Heart right ventricle (tissue), 16 donors: ENCODE measurements around the gene DCAF10. TPM values are rescaled to one million over a fixed set of nuclear protein-coding genes. Genes with fewer than 3 reads are reported as not detected.

Source experiments
- ATAC-seq, 8 donors: fragments of 200-7000 bp; cut with Tn5 transposase; one replicate each; pipeline ENCODE4 v1.9.1; 2020; ENCODE audit warnings: mild to moderate bottlenecking in 8 of 8, moderate library complexity in 8 of 8, moderate number of reproducible peaks in 1 of 8
- DNase-seq, 2 donors: peaks; one replicate each; pipeline ENCODE4 v3.0.0-alpha.2; 2020
- H3K27ac ChIP-seq, 10 donors: fragments of 200-600 bp; sonication (generic) in 2 of 10; one replicate each; pipeline versions ENCODE4 v1.5.0 to v1.8.0; 2020 to 2022; ENCODE audit warnings: mild to moderate bottlenecking in 3 of 10
- H3K27me3 ChIP-seq, 7 donors: fragments of 200-600 bp; one replicate each; pipeline ENCODE4 v1.8.0; 2021 to 2022; ENCODE audit warnings: mild to moderate bottlenecking in 2 of 7
- H3K36me3 ChIP-seq, 9 donors: fragments of 200-600 bp; sonication (generic) in 1 of 9; one replicate each; pipeline versions ENCODE4 v1.5.0 to v1.8.0; 2020 to 2022; ENCODE audit warnings: mild to moderate bottlenecking in 2 of 9
- H3K4me1 ChIP-seq, 9 donors: fragments of 200-600 bp; sonication (generic) in 1 of 9; one replicate each; pipeline versions ENCODE4 v1.5.0 to v1.8.0; 2020 to 2022; ENCODE audit warnings: mild to moderate bottlenecking in 4 of 9
- H3K4me3 ChIP-seq, 10 donors: fragments of 200-600 bp; sonication (generic) in 2 of 10; one replicate each; pipeline versions ENCODE4 v1.5.0 to v1.8.0; 2020 to 2022; ENCODE audit warnings: mild to moderate bottlenecking in 7 of 10, moderate library complexity in 2 of 10
- H3K9me3 ChIP-seq, 11 donors: fragments of 200-600 bp in 10 of 11; sonication (generic) in 2 of 11; one replicate each; pipeline versions ENCODE4 v1.5.0 to v1.8.0; 2013 to 2022; ENCODE audit warnings: mild to moderate bottlenecking in 2 of 11, control low read depth in 1 of 11, moderate library complexity in 1 of 11
- WGBS, 2 donors: extraction: QIAGEN DNeasy Blood & Tissue Kit; methylation state at CpG; one replicate each; pipeline ENCODE4 v1.1.7; 2013; ENCODE audit warnings: inconsistent platforms in 1 of 2; 5-methylcytosine and 5-hydroxymethylcytosine counted together
- intact Hi-C, 10 donors: fragments of 100-400 bp; cut with DNase I; formaldehyde crosslinking; loops; one replicate each; pipeline versions ENCODE4 v1.11.1 to v1.14.2; 2022
- polyA plus RNA-seq, 2 donors: library from polyadenylated mRNA; stranded (reverse); fragments of 200-250 nt; gene quantifications; one replicate each; pipeline ENCODE4 v1.2.3, GENCODE V29; 2013
- total RNA-seq, 10 donors: library from RNA; stranded (reverse); fragmentation: NEBNext Ultra II Directional in 3 of 10; extraction: Animal tissue kit (Norgen Biotek cat#: 25700) in 3 of 10; gene quantifications; one replicate each; pipeline versions ENCODE4 v1.2.1 to v1.2.4, GENCODE V29; 2021 to 2023
- TF ChIP-seq, protein P1 (sequence below), 9 donors: fragments of 200-600 bp; sonication (generic) in 2 of 9; IDR thresholded peaks; one replicate each; pipeline versions ENCODE4 v1.5.0 to v1.8.0; 2021 to 2022; ENCODE audit warnings: antibody characterized with exemption in 9 of 9, mild to moderate bottlenecking in 5 of 9, moderate library complexity in 1 of 9
- donor health status: Arrhythmogenic right ventricular cardiomyopathy.
- donor health status: ischemic (EF 13 %, LVEDD 7.1; RV severe dilation, severe dysfunction).
- donor health status: healthy with polysubstance abuse.
- donor health status: DM: no; HTN: yes; CAD: no.
- donor health status: DM: no; HTN: no; CAD: no.
- donor health status: ischemic (EF 25% LVEDD 6.9; RV normal size, moderate dysfunction).
- donor health status: ischemic (EF 25% LVEDD 5.7; RV mildly dilated, moderate dysfunction).
- donor health status: healthy.
- donor health status: DM: yes; HTN: yes; CAD: no.
- donor health status: Ischemic cardiomyopathy.
- donor health status: ischemic (EF 35%, LVEDD 5.7; RV mildly dilated, moderate dysfunction).
- donor health status: nonischemic (EF 11% LVEDD 7.7; RV severe dilation, severe dysfunction).
- donor health status: DM: yes; HTN: yes; CAD: no.
- donor health status: PGD.
- donor health status: ischemic (EF 29% LVEDD 5.4; RV normal size, mild dysfunction).
- donor health status: nonischemic (EF 23%, LVEDD 6.1; RV moderate dilation, normal function).

DCAF10 gene
- total and polyA plus RNA-seq, 12 donors: 5.6 to 23.4 (median 19.4) TPM

DNA sequence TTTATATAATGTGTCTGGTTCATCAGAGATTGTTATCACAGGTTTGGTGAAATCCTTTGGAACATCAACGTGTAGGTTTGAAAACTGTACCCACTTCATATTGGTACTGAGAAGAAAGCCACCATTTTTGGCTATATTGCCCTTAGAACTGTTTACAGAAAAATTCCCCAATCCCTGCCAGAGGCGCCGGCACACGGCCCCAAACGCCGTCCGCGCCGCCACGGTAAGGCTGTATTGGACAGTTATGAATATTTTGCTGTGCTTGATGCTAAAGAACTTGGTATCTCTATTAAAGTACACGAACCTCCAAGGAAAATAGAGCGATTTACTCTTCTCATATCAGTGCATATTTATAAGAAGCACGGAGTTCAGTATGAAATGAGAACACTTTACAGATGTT, 35.2 kb downstream of the DCAF10 start:
- Histone ChIP-seq H3K4me1 (peaks cover 0 to 11% (median 7%) of the 10 kb centered on the region in 9 donors), H3K4me3 (no peak overlapping the region), H3K27ac (no peak overlapping the region), H3K27me3 (no peaks in the 10 kb centered on the region), H3K9me3 (no peaks in the 10 kb centered on the region), H3K36me3 (peaks cover 0 to 38% (median 0%) of the 10 kb centered on the region in 9 donors)
- 96 to 97% methylated on average over 13 of the region's 13 CpGs for WGBS, 2 donors
- intact Hi-C loops: no loop called here
- ATAC-seq (no peak), DNase-seq (no peak)
- TF ChIP-seq, protein P1, sequence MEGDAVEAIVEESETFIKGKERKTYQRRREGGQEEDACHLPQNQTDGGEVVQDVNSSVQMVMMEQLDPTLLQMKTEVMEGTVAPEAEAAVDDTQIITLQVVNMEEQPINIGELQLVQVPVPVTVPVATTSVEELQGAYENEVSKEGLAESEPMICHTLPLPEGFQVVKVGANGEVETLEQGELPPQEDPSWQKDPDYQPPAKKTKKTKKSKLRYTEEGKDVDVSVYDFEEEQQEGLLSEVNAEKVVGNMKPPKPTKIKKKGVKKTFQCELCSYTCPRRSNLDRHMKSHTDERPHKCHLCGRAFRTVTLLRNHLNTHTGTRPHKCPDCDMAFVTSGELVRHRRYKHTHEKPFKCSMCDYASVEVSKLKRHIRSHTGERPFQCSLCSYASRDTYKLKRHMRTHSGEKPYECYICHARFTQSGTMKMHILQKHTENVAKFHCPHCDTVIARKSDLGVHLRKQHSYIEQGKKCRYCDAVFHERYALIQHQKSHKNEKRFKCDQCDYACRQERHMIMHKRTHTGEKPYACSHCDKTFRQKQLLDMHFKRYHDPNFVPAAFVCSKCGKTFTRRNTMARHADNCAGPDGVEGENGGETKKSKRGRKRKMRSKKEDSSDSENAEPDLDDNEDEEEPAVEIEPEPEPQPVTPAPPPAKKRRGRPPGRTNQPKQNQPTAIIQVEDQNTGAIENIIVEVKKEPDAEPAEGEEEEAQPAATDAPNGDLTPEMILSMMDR (IDR thresholded peaks at IDR 0.05): no peak

DNA sequence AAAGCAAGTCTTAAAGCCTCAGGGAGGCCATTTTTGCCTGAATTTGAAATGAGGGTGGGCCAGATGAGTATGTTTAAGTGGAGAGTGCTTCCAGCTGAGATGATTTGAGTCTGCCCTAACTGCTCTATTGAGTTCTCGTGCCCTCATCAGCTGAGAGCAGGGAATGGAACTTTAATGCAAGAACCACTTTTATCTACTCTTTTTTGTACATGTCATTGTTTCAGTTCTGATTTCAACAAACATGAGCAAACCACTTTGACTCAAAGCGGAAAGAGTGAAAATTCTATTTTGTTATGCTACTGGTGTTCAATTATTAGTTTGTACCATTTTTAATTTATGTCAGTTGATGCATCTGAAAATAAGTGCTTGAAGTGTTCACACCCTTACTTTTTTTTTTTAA, 35.8 kb downstream of the DCAF10 start:
- Histone ChIP-seq H3K9me3 (no peaks in the 10 kb centered on the region), H3K4me1 (peaks cover 0 to 11% (median 7%) of the 10 kb centered on the region in 9 donors), H3K27me3 (no peaks in the 10 kb centered on the region), H3K27ac (no peak overlapping the region), H3K36me3 (peaks cover 0 to 32% (median 0%) of the 10 kb centered on the region in 9 donors), H3K4me3 (no peak overlapping the region)
- intact Hi-C loops: no loop called here
- ATAC-seq: no peak
- TF ChIP-seq, protein P1 (IDR thresholded peaks at IDR 0.05): no peak
- 94 to 97% methylated on average over 2 of the region's 2 CpGs for WGBS, 2 donors
- DNase-seq: no peak

DNA sequence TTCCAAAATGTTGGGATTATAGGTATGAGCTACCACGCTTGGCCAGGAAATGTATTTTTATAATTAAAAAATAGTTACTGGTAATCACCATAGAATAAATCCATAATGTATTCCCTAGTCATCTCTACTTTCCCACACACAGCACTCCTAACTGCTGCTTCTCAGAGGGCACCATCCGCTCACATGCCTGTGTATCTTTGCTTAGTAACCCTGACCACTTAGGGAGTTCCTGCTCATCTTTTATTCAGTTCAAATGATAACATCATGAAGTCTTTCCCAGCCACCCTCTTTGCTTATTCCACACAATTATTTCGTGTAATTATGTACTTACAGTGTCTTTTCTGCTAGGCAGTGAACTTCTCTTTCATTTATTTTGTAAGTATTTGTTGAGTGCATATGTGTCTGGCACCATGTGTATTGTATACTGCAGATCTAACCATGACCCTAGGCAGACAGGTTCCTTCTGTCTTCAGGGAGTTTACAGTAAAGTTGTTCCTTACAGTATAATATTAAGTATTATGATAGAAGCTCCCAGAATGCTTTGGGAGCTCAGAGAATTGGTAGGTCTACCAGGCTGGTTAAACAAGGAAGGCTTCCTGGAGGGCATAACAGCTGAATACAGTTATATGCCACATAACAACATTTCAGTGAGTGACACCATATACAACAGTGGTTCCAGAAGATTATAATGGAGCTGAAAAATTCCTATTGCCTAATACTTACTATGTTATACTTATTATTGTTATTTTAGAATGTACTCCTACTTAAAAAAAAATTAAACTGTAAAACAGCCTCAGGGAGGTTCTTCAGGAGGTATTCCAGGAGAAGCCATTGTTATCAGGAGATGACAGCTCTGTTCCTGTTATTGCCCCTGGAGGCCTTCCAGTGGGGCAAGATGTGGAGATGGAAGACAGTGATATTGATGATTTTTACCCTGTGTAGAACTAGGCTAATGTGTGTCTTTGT, 39.2 kb downstream of the DCAF10 start:
- Histone ChIP-seq H3K27me3 (no peaks in the 10 kb centered on the region), H3K4me3 (no peak overlapping the region), H3K4me1 (peaks cover 0 to 11% (median 7%) of the 10 kb centered on the region in 9 donors), H3K9me3 (no peaks in the 10 kb centered on the region), H3K27ac (no peak overlapping the region), H3K36me3 (peaks cover 0 to 37% (median 4%) of the 10 kb centered on the region in 9 donors)
- ATAC-seq (no peak), DNase-seq (no peak)
- intact Hi-C loops: no loop called here
- TF ChIP-seq, protein P1 (IDR thresholded peaks at IDR 0.05): no peak
- 92 to 97% methylated on average over 3 of the region's 3 CpGs for WGBS, 2 donors

DNA sequence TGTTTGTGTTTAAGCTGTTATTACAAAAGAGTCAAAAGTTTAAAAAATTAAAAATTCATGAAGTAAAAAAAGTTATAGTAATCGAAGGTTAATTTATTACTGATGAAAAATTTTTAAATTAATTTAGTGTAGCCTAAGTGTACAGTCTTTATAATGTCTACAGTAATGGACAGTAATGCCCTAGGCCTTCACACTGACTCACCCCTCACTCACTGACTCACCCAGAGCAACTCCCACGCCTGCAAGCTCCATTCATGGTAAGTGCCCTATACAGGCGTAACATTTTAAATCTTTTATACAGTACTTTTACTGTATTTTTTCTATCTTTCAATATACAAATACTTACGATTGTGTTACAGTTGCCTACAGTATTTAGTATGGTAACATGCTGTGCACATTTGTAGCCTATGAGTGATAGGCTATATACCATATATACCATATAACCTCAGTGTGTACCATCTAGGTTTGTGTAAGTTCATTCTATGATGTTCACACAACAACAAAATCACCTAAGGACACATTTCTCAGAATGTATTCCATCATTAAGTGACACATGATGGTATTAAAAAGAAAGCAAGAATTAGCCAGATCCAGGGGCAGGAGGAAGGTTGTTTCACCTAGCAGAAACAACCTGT, 40.1 kb downstream of the DCAF10 start:
- peaks cover 0 to 33% (median 4%) of the 10 kb centered on the region in 9 donors for H3K36me3 ChIP-seq
- H3K9me3 ChIP-seq: no peaks in the 10 kb centered on the region
- H3K27me3 ChIP-seq: no peaks in the 10 kb centered on the region
- TF ChIP-seq, protein P1 (IDR thresholded peaks at IDR 0.05): no peak
- ATAC-seq (no peak), DNase-seq (no peak)
- no peak overlapping the region for H3K4me3 ChIP-seq
- 93% methylated on average over 4 of the region's 4 CpGs for WGBS, 2 donors
- intact Hi-C loops: no loop called here
- peaks cover 0 to 11% (median 7%) of the 10 kb centered on the region in 9 donors for H3K4me1 ChIP-seq
- H3K27ac ChIP-seq: no peak overlapping the region
